Measurements from ENCODE around the gene KLHL22.

DNA sequence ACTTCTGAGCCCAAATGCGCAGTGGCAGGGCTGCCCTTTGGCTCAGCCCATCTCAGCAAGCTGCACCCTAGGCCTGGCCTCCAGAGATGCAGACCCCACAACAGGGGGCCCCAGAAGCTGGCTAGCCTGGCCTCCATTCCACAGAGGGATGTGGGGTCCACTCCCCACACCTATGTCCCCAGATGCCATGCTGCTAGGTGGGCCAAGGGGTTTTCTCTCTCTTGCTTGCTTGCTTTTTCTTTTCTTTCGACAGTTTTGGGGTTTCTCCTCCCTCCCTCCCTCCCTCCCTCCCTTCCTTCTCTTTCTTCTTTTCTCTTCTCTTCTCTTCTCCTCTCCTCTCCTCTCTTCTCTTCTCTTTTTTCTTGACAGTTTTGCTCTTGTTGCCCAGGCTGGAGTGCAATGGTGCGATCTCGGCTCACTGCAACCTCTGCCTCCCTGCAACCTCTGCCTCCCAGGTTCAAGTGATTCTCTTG, 67.6 kb downstream of the KLHL22 start:
- TF ChIP-seq TAF1 (IDR thresholded peaks at IDR 0.05; ENCODE audit: borderline replicate concordance, low read depth, low read length) (no peak), POLR2A (IDR thresholded peaks at IDR 0.05; ENCODE audit: low read depth, low read length) (no peak), POLR2AphosphoS5 (IDR thresholded peaks at IDR 0.05; ENCODE audit: low read depth, low read length) (no peak)

Data from GM12892 (cell line).